T47D (cell line): ENCODE results near the gene TMEM151A.
"Not testable (repeated sequence)": the region's sequence is repeated elsewhere in the genome, so short reads cannot be mapped to it uniquely, and the experiment has no call there.

Experiments used
- DNase-seq, 2 experiments: peaks; one replicate each; pipeline versions ENCODE4 v3.0.0 to v3.0.0-alpha.2; 2011 to 2012; ENCODE audit warnings: low read depth in 1 of 2, low spot score in 1 of 2
- JUND ChIP-seq: IDR thresholded peaks from 2 replicates; pipeline ENCODE4 v1.6.1; 2012; ENCODE audit warnings: low read depth
- in situ Hi-C: cut with HindIII; loops from 2 replicates; pipeline ENCODE4 v1.10.0; 2016; ENCODE audit warnings: low sequenced_read_pairs, low pct_unique_long_range_greater_than_20kb

Gene TMEM151A

DNA sequence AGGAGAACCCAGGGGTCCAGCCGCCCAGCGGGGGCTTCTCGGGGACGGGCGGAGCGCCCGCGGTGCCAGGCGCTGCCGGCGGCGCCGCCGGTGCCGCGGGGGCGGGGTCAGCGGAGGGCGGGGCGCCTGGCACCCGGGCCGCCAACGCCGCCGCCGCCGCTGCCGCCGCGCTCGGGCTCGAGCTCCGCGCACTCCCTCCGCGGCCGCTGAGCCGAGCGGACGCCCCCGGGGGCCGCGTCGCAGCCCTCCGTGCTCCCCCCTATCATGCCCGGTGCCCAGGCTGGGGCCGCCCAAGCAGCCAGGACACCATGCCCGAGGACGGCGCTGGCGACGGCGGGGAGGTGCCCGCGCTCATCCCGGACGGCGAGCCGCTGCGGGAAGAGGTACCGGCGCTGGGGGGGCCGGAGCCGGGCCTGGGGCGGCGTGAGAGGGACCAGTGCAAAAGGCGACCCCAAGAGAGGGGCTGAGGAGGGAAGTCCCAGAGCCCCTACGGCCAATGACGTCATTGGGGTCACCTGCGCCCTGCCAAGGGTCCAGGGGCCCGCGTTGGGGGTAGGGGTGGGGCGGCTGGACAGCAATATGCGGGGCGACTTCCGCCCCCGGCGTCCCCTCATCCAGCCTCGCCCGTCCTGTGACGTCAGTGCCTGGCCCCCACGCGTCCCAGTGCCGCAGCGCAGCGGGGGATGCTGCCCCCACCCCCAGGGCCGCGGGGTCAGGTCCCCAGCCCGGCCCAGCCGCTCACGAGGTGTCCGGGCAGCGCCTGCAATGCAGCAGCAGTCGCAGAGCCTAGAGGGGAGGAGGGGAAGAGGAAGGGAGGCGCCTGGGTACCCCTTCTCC, at the start of gene TMEM151A:
TSS of gene TMEM151A (plus strand) at position 189 of the 837 bp plus-strand sequence. CDS start at position 309, 120 bp downstream.
- in situ Hi-C loops = no loop called here

DNA sequence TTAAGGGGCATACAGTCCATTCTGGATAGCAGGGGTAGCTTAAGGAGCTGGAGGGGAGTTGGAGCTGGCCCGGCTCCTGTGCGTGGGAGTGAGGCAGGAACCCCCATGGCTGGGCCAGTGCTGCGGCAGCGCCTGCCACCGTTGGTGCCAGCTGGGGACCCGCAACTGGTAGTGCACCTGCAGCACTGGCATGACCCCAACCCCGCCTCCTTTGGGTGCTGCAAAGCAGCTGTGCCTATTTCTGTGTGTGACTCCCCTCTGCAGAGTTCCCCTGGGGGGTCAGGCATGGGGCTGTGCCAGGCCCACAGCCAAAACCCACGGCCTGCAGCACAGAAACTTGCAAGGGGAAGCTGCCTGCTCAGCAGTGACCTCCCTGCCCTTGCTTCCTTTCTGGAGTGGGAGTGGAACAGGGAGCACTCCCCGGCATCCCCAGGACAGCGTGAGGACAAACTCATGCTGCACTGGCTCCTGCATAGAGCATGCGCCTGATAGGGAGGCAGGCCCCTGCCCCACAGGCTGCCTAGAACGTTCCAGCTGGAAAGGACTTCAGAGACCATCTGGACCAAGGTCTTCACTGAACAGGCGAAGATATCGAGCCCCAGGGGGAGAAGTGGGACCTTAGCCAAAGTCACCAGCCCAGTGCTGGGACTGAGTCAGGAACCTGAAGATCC, 49.5 kb upstream of the TMEM151A start:
- in situ Hi-C loops = no loop called here
- DNase-seq = no peak
- TF ChIP-seq JUND = no peak

More for the DNA sequence above, at the start of gene TMEM151A:
- no peak for TF ChIP-seq JUND
- no peak for DNase-seq

DNA sequence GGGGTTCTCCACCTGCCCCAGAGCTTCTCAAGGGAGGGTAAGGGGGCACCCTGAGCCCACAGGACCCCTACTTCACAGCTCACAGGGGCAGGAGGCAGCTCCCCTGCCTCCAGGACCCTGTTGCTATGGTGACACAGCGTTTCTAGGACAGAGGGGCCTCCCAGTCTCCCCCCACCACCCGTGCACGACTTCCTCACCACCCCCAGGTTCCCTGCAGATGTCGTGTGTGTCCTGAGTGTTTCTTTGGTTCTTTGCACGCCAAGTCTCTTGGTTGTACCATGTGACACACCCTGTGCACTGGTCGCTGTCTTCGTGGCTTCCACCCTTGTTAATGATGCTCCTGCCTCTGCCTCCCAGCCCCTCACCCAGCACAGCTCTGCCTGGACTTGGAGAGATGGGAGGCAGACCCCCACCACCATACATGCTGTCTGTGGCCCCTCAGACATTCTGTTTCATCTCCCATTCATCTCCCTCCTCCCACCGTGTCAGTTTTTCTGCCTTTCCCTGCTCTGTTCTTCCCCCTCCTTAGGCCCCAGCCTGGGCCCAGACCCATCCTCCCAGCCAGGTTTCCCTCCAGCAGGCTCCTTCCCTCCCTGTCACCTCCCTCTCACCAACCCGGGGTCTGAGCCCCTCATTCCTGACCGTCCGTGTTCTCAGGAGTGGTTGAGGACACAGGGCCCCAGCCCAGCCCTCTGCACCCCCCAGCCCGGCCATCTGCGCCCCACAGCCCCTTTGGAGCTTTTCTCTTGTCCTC, 47.7 kb upstream of the TMEM151A start:
- in situ Hi-C loops = no loop called here
- TF ChIP-seq JUND = no peak
- DNase-seq = no peak

DNA sequence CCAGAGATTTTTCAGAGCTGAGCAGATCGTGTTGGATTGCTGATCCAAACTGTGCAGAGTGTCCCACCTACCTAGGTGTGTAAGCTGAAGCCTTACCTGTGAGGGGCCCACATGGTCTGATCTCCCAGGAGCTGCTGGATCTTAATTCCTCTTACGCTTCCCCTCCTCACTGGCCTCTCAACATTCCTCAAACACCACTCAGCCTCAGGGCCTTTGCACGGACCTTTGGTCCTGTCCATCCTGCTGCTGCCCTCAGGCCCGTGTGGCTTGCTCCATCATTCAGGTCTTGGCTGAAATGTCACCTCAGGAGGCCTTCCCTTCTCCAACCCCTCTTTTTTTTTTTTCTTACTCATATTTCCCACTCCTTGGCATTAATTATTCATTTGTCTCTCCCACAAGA, 44.4 kb upstream of the TMEM151A start:
- in situ Hi-C loops = no loop called here
- no peak for TF ChIP-seq JUND
- DNase-seq = no peak

DNA sequence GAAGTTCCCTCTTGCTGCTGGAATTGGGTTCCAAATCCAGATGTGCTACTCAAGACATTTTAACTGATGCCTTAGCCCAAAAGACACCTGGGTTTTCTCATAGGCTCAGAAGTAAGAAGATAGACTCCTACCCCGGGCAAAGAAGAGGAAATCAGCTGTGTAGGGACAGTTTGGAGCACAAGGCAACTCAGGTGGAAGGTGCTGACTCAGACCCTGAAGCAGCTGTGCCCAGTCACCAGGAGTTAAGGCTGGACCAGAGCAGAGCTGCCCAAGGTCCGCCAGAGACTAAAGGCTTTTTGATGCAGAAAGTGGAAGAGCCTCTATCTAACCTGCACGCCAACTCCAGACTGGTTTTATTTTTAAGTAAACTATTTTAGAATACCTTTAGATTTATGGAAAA, 43.9 kb upstream of the TMEM151A start:
- in situ Hi-C loops = no loop called here
- DNase-seq = no peak
- TF ChIP-seq JUND = no peak

DNA sequence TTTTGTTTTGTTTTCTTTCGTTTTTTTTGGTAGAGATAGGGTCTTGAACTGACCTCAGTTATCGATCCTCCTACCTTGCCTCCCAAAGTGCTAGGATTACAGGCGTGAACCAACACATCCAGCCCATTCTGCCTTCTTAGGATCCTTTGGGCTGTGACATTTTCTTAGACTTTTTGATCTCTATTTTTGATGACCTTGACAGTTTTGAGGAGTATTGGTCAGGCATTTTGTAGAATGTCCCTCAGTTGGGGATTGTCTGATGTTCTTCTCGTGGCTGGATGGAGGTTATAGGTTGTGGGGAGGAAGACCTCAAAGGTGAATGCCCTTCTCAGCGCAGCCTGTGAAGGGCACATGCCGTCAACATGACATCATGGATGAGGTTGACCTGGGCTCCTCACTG, 42.8 kb upstream of the TMEM151A start:
- DNase-seq = no peak
- in situ Hi-C loops = no loop called here
- no peak for TF ChIP-seq JUND

DNA sequence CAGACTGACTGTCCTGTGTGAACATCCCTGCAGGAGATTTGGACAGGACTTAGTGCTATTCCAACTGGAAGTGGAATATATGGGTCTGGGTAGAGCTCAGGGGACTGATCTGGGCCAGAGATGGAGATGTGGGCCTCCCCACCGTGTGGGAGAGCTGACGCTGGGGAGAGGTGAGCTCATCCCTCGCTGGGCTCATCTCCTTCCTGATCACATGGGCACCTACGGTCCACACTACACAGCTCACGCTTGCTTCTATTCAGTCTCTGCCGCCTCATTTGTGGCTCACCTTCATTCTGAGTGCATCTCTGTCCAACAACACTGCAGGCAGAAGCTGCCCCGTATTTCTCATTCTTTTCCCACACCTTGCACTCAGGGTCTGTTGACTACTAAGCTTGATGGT, 39.9 kb upstream of the TMEM151A start:
- in situ Hi-C loops = no loop called here
- TF ChIP-seq JUND = no peak
- no peak for DNase-seq

DNA sequence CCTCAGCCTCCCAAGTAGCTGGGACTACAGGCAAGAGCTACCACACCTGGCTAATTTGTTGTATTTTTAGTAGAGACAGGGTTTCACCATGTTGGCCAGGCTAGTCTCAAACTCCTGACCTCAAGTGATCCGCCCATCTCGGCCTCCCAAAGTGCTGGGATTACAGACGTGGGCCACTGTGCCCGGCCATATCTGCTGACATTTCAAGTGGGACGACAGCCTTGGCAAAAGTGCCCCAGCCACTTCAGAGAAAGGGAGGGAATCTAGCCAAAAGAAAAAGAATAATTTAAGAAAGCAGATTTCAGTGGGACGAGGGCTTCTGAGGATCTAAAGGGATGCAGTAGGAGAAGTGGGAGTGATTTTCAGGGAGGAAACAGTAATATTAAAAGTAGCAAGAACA, 38.6 kb upstream of the TMEM151A start:
- DNase-seq, in situ Hi-C loops: not testable (repeated sequence)

DNA sequence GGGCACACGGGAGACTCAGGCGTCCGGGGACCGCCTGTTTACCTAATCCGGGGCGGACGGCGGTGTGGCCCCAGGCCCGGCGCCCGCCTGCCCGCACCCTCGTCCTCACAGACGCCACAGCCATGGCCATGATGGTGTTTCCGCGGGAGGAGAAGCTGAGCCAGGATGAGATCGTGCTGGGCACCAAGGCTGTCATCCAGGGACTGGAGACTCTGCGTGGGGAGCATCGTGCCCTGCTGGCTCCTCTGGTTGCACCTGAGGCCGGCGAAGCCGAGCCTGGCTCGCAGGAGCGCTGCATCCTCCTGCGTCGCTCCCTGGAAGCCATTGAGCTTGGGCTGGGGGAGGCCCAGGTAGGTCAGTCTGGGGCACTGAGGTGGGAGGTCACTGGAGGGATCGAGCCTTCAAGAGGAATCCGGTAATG, 33.2 kb upstream of the TMEM151A start:
- peak in 1 of 2 experiments; percentile 54 for DNase-seq
- no peak for TF ChIP-seq JUND

DNA sequence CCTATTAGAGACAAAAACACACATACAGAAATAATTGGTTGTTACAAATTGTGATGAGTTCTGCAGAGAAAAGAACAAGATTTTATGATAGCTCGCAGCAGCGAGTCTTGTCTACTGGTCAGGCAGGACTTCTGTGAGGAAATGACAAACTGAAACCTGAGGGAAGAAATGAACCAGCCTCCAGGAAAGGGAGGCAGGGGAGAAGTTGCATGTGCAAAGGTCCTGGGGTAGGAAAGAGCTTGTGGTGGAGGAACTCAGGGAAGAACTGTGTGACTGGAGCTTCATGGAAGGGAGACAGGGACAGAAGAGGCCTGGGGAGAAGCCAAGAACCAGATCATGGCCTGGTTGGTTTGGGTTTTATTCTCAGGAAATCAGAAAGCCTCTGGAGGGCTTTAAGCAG, 32.5 kb upstream of the TMEM151A start:
- in situ Hi-C loops = no loop called here
- DNase-seq = no peak
- TF ChIP-seq JUND = no peak

More for the DNA sequence above, 33.2 kb upstream of the TMEM151A start:
- in situ Hi-C loops = no loop called here

DNA sequence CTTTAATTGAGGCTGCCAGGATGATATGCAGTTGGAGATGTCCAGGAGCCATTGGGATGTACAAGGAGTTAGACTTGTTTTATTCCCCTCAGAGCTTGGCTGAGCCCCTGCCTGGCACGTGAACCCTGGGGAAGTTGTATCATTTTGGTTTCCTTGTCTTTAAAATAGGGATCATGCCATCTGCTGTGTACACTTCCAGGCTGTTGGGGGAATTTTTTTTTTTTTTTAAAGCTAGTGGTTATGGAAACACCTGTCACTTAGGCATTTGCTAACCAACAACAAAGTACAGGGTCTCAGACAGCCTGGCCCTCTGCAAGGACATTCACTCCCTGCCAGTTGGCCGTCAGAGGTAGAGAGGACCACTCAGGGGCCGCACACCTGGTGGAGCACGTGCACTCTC, 31.7 kb upstream of the TMEM151A start:
- no peak for TF ChIP-seq JUND
- in situ Hi-C loops = no loop called here
- no peak for DNase-seq

DNA sequence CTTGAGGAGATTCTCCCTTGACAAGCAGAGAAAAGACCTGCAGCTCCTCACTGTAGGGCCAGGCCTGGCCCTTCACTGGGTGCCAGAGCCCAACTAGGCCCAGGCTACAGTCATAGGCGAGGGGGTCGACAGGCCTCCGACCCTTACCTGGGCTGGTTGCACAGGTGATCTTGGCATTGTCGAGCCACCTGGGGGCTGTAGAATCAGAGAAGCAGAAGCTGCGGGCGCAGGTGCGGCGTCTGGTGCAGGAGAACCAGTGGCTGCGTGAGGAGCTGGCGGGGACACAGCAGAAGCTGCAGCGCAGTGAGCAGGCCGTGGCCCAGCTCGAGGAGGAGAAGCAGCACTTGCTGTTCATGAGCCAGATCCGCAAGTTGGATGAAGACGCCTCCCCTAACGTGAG, 30.1 kb upstream of the TMEM151A start:
- no peak for DNase-seq
- TF ChIP-seq JUND = no peak
- in situ Hi-C loops = no loop called here

DNA sequence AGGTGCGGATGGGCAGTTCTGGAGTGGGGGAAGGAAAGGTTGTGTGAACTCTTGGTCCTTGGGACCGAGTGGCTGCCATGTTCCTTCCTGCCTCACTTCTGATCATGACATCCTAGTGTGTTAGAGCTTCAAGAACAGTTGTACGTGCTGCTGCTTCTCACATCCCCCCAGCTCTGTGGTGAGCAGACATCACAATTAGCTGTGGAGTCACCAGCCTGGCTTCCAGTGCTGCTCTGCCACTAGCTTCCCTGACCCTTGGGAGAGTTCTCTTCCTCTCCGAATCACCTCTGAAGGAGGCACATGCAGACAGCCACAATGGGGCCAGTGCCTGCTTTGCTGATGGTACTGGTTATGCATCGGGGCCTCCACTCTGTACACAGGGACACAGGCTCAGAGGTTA, 29.5 kb upstream of the TMEM151A start:
- DNase-seq = no peak
- in situ Hi-C loops = no loop called here
- TF ChIP-seq JUND = no peak
